H1 (cell line): ENCODE measurements around the gene CAMKK1. TPM values are rescaled to one million over a fixed set of nuclear protein-coding genes. Genes with fewer than 3 reads are reported as not detected.
A peak's percentile ranks its signal among the peaks of the same experiment; 100 is the strongest.

Source experiments
- KDM5A ChIP-seq: fragments of 200-600 bp; IDR thresholded peaks from 2 replicates; pipeline ENCODE4 v1.7.1; 2012; ENCODE audit warnings: mild to moderate bottlenecking, low read length, inconsistent platforms, mixed read lengths
- SP4 ChIP-seq: IDR thresholded peaks from 2 replicates; pipeline ENCODE4 v1.6.1; 2012; ENCODE audit warnings: low read length, inconsistent platforms
- TEAD4 ChIP-seq: IDR thresholded peaks from 2 replicates; pipeline ENCODE4 v1.6.1; 2012; ENCODE audit warnings: low read depth, low read length, inconsistent platforms, mixed read lengths
- polyA plus RNA-seq, 7 experiments: library from polyadenylated mRNA; depleted of rRNA in 3 of 7; stranded (reverse) in 5 of 7; unstranded in 2 of 7; fragments of >200 nt in 5 of 7; fragments of 200-250 nt in 2 of 7; gene quantifications; 1 replicate in 5 of 7; 2 replicates in 1 of 7; 4 replicates in 1 of 7; pipeline versions ENCODE4 v1.2.1 to v1.2.3, GENCODE V29; 2011 to 2013; ENCODE audit warnings: missing spikeins in 2 of 7, mixed read lengths in 2 of 7
- total RNA-seq: library from RNA; stranded (reverse); fragmentation: NEBNext Ultra II Directional; extraction: Animal tissue kit (Norgen Biotek cat#: 25700); gene quantifications from 2 replicates; pipeline ENCODE4 v1.2.1, GENCODE V29; 2021
- TF ChIP-seq, protein P1 (sequence below), 3 experiments: IDR thresholded peaks; 1 replicate in 2 of 3; 2 replicates in 1 of 3; pipeline versions ENCODE4 v1.5.1 to v1.6.1; 2011; ENCODE audit warnings: low read length in 3 of 3, mild to moderate bottlenecking in 3 of 3, inconsistent platforms in 2 of 3, low read depth in 1 of 3, moderate library complexity in 1 of 3; ENCODE audit not compliant: insufficient read depth in 1 of 3; ENCODE audit errors: control extremely low read depth in 1 of 3
- TF ChIP-seq, protein P2 (sequence below): IDR thresholded peaks from 2 replicates; pipeline ENCODE4 v1.6.1; 2012; ENCODE audit warnings: inconsistent platforms

CAMKK1 gene
- total and polyA plus RNA-seq, 2 of the 8 experiments (the other 6 are each of a cell fraction or from before 2014, with no cell fraction given): 7.1 to 7.6 TPM

GRCh38 chr17:3907483-3908216 lies 14.8 kb upstream of the CAMKK1 start (continued):
- TF ChIP-seq, protein P1, sequence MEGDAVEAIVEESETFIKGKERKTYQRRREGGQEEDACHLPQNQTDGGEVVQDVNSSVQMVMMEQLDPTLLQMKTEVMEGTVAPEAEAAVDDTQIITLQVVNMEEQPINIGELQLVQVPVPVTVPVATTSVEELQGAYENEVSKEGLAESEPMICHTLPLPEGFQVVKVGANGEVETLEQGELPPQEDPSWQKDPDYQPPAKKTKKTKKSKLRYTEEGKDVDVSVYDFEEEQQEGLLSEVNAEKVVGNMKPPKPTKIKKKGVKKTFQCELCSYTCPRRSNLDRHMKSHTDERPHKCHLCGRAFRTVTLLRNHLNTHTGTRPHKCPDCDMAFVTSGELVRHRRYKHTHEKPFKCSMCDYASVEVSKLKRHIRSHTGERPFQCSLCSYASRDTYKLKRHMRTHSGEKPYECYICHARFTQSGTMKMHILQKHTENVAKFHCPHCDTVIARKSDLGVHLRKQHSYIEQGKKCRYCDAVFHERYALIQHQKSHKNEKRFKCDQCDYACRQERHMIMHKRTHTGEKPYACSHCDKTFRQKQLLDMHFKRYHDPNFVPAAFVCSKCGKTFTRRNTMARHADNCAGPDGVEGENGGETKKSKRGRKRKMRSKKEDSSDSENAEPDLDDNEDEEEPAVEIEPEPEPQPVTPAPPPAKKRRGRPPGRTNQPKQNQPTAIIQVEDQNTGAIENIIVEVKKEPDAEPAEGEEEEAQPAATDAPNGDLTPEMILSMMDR (IDR thresholded peaks at IDR 0.05; ENCODE audit: control extremely low read depth in 1 of 3, insufficient read depth in 1 of 3, low read depth in 1 of 3, low read length in 3 of 3): peak; percentile 69 to 75 (median 73)
- TF ChIP-seq TEAD4 (no peak), SP4 (no peak), KDM5A (no peak)
- TF ChIP-seq, protein P2, sequence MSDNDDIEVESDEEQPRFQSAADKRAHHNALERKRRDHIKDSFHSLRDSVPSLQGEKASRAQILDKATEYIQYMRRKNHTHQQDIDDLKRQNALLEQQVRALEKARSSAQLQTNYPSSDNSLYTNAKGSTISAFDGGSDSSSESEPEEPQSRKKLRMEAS: peak; percentile 78
